HS-5 (cell line): ENCODE data around the gene MPC2.
A peak's percentile ranks its signal among the peaks of the same experiment; 100 is the strongest.
"Not testable (repeated sequence)": the region's sequence is repeated elsewhere in the genome, so short reads cannot be mapped to it uniquely, and the experiment has no call there.

Source experiments
- DNase-seq: peaks from one replicate; pipeline ENCODE4 v3.0.0-alpha.2; 2012; ENCODE audit warnings: low read depth

Gene MPC2

DNA sequence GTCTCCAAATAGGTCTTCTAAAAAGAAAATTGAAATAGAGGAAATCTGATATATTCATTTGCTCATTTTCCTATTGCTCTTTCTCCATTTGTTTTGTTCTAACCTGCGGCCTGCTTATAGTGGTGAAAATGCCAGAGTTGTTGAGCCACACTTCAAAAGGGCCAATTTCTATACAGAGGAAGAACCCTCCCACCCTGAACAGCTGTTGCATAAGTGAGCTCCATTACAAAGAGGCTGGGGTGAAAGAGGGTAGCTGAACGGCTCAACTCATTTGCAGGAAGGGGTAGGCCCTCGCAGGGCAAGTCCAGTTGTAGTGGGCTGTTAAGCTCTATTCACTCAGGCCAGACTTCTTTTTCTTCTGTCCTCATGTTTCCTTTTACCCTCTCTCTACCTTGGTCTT, 31.7 kb downstream of the MPC2 start:
- DNase-seq = no peak

DNA sequence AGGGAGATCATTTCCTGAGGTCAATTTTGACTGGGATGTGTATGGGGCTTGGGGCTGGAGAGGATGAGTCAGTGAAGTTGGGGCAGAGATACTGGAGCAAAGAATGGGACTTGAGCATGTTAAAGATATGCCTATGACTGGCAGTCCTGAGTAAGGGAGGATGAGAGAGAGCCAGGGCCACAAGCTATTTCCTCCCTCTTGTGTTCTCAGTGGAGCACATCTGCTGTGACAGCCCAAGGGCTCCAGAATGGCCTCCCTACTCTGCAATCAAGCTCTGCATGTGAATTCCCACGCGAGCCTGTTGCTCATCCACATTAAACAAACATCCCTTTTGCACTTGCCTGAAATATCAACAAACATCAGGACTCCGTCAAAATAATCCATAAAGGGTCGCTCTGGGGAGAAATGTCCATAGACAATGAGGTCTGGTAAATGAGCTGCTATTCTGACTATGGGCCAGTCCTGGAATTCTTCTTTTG, 32.2 kb downstream of the MPC2 start:
- DNase-seq = peak; percentile 64

DNA sequence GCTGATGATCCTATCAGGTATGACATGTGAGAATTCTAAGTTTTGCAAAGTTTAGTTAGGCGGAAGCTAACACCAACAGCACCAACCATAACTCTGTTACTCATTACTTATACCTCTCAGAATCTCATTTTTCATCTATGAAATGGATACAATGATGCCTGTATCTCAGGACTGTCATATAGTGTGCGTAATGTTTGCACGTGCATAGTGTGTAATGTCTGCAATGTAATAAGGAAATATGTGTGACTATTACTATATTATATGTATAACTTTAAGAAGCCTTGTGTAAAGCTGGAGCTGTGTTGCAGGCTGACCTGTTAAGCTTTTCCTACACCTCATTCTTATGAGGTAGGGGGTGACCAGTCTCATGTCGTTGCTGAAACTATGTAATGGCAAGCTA, 36.0 kb downstream of the MPC2 start:
- no peak for DNase-seq

DNA sequence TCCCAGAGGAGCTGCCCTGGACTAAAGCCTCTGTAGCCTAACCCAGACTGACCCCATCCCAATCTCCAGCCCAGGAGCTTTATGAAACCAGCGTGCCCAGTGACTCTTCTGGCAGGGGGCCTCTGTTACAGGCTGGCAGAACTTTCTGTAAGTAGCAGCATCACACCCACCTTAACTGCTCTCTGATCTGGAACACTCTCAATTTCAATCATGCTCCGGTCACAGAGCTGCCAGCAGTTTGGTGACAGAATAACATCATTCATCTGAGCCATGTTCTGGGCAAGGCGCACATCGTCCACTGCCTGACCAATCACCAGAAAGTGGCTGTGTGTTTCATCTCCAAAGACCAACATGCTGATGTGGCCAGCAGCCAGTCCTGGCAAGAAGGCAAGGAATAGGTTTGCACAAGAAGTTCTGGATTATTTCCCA, 37.6 kb downstream of the MPC2 start:
- DNase-seq = no peak

DNA sequence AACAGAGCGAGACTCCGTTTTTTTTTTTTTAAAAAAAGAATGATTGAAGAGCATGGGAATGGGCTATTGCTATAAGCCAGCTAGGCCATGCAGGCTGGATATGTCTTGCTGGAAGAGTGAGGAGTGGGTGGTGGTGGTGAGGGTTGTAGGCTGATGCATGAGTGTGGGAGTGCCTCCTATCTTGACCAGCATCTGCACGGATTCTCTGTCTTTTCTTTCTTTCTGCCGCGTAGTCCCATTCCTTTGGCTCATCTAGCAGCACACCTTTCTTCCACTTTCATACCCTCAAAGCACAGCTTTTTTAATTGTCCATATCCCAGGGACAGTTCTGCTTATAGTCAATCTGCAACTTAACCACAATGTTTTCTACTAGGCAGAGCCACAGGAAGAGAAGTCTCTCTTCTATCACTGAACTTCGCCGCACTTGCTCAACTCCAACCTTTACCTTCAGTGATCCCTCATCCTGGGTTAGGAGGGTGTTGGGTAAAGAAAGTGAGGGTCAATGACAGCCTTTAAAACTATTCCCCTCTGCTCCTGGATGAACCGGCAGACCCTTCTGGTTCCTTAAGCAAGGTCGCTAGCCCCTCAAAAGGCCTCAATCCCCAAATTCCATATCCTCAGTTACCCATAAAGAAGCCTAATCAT, 38.2 kb downstream of the MPC2 start:
- DNase-seq = no peak

DNA sequence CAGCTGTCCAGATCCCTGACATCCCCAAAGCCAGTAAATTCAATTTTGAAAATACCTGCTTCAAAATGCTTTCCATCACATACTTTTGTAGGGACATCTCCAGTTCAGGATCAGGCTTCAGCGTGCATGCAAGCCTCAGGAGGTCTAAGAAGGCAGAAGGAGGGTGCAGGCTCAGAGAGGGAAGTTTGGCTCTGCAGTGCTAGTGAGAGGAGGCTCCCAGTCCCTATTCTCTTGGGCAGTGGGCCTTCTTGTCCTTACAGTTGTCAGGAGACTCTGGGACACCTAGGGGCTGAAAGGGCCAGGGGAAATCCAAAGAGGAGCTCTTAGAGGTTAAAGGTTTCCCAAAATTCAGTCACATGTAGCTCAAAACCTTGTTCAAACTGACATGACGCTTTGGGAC, 43.1 kb downstream of the MPC2 start:
- no peak for DNase-seq

DNA sequence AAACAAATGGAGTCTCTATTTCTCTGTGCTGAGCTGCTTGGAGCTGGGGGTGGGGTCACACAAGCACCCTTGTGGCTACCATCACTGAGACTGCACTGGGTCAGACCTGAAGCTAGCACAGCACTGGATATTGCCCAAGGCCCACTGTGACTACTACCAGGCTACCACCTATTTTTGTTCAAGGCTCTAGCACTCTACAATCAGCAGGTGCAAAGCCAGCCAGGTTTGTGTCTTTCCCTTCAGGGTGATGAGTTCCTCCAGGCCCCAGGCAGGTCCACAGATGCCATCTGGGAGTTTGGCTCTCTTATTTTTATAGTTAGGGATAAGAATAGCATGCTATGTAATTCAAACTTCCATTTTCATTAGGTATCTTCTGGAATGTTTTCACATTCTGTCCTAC, 46.5 kb downstream of the MPC2 start:
- DNase-seq = no peak

DNA sequence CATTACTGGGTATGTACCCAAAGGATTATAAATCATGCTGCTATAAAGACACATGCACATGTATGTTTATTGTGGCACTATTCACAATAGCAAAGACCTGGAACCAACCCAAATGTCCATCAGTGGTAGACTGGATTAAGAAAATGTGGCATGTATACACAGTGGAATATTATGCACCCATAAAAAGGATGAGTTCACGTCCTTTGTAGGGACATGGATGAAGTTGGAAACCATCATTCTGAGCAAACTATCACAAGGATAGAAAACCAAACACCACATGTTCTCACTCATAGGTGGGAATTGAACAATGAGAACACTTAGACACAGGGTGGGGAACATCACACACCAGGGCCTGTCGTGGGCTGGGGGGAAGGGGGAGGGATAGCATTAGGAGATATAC, 49.7 kb downstream of the MPC2 start:
- DNase-seq = not testable (repeated sequence)

DNA sequence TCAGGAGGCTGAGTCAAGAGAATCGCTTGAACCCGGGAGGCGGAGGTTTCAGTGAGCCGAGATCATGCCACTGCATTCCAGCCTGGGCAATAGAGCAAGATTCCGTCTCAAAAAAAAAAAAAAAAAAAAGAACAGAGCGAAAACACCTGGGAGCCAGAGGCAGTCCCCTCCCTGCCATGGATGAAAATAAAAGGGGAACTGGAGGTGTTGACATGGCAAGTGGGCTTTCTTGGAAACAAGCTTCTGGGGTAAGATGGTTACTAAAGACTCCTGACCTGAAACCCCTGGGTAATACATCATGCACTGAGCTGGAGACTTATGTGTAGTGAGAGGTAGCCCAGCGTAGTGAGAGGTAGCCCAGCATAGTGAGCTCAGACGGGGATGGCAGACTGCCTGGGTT, 54.5 kb downstream of the MPC2 start:
- DNase-seq = no peak

DNA sequence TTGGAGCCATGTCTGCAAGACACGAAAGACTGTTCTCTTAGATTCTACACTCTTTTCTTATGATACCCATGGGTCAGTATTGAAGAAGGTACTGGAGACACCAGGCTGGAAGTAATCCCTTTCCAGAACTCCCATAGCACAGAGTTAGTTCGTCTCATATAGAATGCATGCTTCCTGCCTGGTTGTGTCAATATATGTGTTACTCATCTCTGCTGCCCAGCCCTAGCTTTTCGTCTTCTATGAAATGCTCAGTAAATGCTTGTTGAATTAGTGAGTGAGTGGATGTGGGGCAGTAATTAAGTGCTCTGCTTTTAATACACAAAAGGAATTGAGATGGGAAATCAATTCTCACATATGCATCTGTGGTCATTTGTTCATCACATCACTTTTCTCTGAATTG, 55.1 kb downstream of the MPC2 start:
- DNase-seq = no peak

DNA sequence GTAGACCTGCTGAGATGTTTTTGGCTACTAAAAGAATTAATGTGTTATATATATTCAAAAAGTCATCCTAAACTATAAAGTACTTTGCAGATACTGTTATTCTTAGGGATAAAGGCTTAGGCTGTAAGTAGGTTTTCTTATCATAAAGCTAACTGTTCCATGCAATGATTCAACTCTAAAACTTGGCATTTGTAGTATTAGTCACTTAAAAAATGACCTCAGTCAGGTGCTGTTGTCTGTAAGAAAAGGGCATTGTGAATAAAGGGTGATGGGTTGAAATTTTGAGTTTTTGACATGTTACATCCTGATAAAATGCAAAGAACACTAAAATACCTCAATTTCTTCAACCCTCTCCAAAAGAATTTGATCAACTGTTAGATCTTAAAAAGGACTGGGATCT, 55.8 kb downstream of the MPC2 start:
- DNase-seq = no peak

DNA sequence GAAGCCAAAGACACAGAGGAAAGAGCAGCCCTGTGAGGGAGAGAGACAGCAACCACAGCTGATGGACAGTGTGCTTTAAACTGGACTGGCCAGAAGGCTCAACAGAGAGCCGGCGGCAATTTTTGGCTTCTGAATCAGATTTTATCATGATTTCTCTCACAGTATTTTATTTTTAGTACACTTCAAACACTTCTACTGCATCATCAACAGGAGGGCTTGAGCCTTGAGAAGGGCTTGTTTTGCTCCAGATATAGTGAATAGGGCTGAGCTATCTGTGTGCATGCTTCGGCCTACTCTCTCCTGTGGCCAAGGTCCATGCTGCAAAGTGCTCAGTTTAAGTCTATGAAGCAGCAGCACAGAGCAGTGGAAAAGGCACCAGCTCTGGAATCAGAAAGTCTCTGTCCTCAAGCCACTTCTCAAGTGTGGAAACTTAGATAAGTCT, 56.3 kb downstream of the MPC2 start:
- no peak for DNase-seq

DNA sequence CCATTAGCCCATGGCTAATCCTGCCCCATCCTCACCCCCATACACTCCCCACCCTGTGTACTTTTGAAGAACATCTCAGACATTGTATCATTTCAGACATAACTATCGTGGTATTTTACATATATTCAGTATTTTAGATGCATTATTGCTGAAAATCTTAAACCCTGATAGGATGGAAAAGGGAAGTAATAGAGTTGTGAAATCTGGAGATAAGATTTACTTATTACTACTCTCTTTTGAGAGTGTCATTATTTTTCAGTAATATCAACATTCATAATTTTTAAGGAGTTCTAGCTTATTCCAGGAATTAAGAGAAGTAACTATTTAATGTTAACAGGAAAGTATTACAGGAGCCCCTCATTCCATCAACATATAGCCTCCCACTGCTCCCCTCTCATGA, 57.4 kb downstream of the MPC2 start:
- no peak for DNase-seq

DNA sequence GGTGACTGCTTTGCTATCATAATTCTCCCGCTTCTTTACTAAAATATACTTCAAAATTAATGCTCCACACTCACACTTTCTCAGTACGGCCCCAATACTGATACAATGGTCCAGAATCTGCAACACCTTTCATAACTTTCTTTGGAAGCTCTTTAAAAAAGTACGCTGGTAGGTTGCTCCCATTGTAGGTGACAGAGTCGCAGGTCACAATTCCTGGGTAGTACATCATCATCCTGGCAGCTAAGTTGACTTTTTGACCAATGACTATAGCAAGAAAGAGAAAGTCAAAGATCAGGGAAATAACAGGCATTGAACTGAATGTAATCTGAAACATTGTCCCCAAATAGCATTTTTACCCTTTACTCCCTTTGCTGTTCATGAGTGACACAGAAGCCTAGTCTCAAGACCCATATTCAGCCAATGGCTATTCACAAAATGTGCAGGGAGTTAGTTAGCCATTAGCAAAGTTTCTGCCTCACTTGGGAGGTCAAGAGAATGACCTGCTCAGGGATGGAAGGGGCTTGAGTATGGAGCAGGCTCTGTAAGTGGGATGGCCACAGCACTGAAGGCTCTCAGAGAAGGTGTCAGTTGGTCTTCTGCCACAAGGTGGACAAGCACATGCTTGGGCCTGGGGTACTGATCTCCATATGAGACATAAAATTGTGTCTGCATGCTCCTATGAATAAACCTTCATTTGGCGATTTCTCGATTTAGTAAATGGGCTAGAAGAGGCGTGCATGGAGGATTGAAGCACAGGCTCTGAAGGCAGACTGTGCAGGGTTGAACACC, 58.3 kb downstream of the MPC2 start:
- no peak for DNase-seq

DNA sequence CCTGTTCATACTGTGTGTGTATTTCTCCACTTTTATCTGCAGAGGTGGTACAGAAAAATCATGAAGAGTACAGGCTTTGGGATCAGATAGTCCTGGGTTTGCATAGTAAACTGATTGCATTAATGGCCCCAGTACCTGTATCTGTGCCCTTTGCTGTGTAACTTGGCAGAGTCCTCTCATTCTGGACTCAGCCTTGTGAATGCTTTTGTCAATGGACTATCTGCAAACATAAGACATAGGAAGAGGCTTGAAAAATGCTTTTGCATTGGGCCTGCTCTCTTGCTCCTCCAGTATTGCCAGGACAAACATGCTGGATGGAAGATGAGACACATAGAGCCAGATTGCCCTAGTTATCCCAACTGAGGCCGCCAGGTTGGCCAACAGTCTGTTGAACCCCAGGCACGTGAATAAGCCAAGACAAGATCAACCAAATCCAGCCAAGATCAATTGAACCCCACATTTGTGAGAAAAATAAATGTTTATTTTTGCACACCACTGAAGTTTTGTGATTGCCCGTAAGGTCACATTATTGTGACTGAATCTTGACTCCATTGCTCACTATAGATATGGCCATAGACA, 60.2 kb downstream of the MPC2 start:
- no peak for DNase-seq

DNA sequence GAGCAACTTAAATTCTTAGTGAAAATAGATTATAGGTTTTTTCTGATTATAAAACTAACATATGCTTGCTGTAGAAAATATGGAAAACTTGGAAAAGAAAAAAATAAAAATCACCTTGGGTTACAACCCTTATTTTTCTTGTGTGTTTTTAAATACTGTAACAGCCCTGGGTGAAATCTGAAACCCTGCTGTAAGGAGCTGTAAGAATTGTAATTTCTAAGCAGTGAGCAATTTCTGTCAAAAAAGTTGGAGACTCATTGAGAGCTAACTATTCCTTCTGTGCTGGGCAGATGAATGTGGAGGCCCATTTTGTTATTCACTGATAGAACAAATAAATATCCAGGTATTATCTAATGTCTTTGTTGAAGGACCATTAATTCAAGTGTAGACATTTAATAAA, 65.5 kb downstream of the MPC2 start:
- DNase-seq = no peak

DNA sequence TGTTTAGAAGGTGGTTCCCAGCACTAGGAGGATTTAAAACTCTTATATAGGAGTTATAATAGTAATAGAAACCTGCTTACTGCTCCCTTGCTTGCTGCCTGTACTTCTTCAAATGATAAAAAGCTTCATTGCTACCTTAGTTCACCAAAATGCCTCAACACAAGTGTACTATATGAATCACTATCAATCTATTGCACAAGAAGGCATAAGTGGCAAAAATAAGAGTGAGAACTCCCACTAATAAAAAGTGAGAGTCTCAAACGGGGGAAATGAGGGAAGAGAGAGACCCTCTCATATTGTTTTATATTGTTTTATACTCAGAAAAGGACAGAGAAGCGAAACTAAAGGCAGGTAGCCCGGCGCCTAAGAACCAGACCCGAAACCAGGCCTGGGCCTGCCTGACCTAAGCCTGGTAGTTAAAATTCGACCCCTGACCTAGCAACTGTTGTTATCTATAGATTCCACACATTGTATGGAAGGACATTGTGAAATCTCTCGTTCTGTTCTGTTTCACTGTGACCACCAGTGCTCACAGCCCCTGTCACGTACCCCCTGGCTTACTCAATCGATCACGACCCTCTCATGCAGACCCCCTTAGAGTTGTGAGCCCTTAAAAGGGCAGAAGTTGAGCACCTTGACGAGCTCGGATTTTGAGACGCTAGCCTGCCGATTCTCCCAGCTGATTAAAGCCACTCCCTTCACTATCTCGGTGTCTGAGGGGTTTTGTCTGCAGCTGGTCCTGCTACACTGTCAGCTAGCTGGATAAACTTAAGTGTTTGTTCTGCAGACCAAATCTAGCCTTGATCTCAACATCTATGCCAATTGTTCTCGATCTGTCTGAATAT, 67.5 kb downstream of the MPC2 start:
- DNase-seq = not testable (repeated sequence)

DNA sequence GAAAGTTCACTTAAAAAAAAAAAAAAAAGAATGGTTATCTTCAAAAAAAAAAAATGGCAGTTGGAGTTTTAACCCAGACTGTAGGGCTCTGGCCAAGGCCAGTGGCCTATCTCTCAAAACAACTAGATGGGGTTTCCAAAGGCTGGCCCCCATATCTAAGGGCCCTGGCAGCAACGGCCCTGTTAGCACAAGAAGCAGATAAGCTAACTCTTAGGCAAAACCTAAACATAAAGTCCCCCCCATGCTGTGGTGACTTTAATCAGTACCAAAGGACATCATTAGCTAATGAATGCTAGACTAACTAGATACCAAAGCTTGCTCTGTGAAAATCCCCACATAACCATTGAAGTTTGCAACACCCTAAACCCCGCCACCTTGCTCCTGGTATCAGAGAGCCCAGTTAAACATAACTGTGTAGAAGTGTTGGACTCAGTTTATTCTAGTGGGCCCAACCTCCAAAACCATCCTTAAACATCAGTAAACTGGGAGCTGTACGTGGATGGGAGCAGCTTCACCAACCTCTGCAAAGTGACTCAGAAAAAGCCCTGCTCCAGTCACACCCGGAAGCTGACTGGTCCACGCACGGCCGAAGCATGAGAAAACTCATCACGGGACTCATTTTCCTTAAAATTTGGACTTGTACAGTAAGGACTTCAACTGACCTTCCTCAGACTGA, 70.0 kb downstream of the MPC2 start:
- DNase-seq = not testable (repeated sequence)
